Gastroesophageal sphincter (tissue), 4 donors: ENCODE measurements around the gene VPS18. TPM values are rescaled to one million over a fixed set of nuclear protein-coding genes. Genes with fewer than 3 reads are reported as not detected.

Experiments used
- ATAC-seq: fragments of 150-250 bp; one replicate; pipeline ENCODE4 v1.9.1; 2016; ENCODE audit warnings: mild to moderate bottlenecking, moderate library complexity
- H3K27ac ChIP-seq, 4 donors: fragments of 200-600 bp; sonication (generic) in 3 of 4; 1 replicate in 3 of 4; 2 replicates in 1 of 4; pipeline ENCODE4 v1.5.1; 2016 to 2019
- H3K27me3 ChIP-seq: fragments of 200-600 bp; sonication (generic); one replicate; pipeline ENCODE4 v1.5.1; 2019
- H3K36me3 ChIP-seq, 2 donors: fragments of 200-600 bp; sonication (generic); one replicate each; pipeline ENCODE4 v1.5.1; 2019; ENCODE audit warnings: control low read depth in 1 of 2
- H3K4me1 ChIP-seq, 3 donors: fragments of 200-600 bp; sonication (generic); 1 replicate in 2 of 3; 2 replicates in 1 of 3; pipeline ENCODE4 v1.5.1; 2016 to 2019; ENCODE audit warnings: control low read depth in 2 of 3
- H3K4me3 ChIP-seq, 2 donors: fragments of 200-600 bp; sonication (generic); one replicate each; pipeline ENCODE4 v1.5.1; 2019; ENCODE audit warnings: mild to moderate bottlenecking in 1 of 2, moderate library complexity in 1 of 2
- H3K9me3 ChIP-seq, 3 donors: fragments of 200-600 bp; sonication (generic); one replicate each; pipeline ENCODE4 v1.5.1; 2017 to 2019; ENCODE audit warnings: control low read depth in 2 of 3
- EP300 ChIP-seq: sonication (generic); formaldehyde crosslinking; IDR thresholded peaks from one replicate; pipeline ENCODE4 v1.6.1; 2017; ENCODE audit warnings: antibody characterized with exemption, mild to moderate bottlenecking
- POLR2A ChIP-seq, 2 donors: fragments of 450-650 bp; IDR thresholded peaks; one replicate each; pipeline ENCODE4 v1.6.1; 2017; ENCODE audit warnings: antibody characterized with exemption in 2 of 2, mild to moderate bottlenecking in 2 of 2, moderate library complexity in 1 of 2
- POLR2AphosphoS5 ChIP-seq: sonication (generic); formaldehyde crosslinking; IDR thresholded peaks from one replicate; pipeline ENCODE4 v1.6.1; 2017; ENCODE audit warnings: antibody characterized with exemption
- WGBS, 2 donors: methylation state at CpG; one replicate each; pipeline ENCODE4 v1.1.5; 2018; ENCODE audit warnings: low coverage in 1 of 2; 5-methylcytosine and 5-hydroxymethylcytosine counted together
- total RNA-seq, 4 donors: library from RNA; depleted of rRNA; stranded (reverse); fragments of >200 nt; gene quantifications; one replicate each; pipeline ENCODE4 v1.1.0, GENCODE V29; 2016
- TF ChIP-seq, protein P1 (sequence below), 4 experiments: fragments of 200-600 bp in 2 of 4; fragments of 450-650 bp in 2 of 4; sonication (generic) in 1 of 4; IDR thresholded peaks; one replicate each; pipeline ENCODE4 v1.5.1; 2017 to 2019; ENCODE audit warnings: antibody characterized with exemption in 4 of 4, mild to moderate bottlenecking in 2 of 4, moderate library complexity in 2 of 4

The VPS18 gene
- total RNA-seq, 4 donors from 2014 or later: 24.6 to 36.3 (median 29.9) TPM

GRCh38 chr15:40867199-40867598, 27.1 kb upstream of the VPS18 start:
- Histone ChIP-seq H3K4me3 (no peak overlapping the region), H3K36me3 (no peaks in the 10 kb centered on the region), H3K27ac (no peak overlapping the region), H3K27me3 (peaks cover 63% of the 10 kb centered on the region), H3K4me1 (no peaks in the 10 kb centered on the region), H3K9me3 (no peaks in the 10 kb centered on the region)
- no peak for ATAC-seq
- TF ChIP-seq EP300: no peak
- 88 to 100% methylated on average over 3 to 4 of the region's 4 CpGs for WGBS, 2 donors

DNA sequence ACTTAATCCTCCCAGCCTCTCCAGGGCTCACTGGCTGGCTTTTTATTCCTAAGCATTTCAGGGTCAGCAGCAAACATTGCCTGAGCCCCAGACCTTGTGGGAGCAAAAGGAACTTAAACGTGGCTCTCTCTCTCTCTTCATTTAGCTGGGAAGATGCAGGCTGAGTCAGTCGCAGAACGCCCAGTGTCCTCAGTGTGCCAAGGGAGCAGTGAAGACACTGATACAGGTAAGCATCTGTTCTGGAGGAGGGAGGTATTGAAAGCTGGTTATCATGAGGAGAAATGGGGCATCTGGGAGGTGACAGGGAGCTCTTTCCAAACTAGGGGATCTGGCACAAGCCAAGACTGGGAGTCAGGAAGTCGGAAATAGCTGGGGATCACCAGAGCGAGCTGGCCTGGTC, 24.6 kb upstream of the VPS18 start:
- TF ChIP-seq POLR2A (IDR thresholded peaks at IDR 0.05) (no peak), POLR2AphosphoS5 (no peak), EP300 (no peak)
- TF ChIP-seq, protein P1, sequence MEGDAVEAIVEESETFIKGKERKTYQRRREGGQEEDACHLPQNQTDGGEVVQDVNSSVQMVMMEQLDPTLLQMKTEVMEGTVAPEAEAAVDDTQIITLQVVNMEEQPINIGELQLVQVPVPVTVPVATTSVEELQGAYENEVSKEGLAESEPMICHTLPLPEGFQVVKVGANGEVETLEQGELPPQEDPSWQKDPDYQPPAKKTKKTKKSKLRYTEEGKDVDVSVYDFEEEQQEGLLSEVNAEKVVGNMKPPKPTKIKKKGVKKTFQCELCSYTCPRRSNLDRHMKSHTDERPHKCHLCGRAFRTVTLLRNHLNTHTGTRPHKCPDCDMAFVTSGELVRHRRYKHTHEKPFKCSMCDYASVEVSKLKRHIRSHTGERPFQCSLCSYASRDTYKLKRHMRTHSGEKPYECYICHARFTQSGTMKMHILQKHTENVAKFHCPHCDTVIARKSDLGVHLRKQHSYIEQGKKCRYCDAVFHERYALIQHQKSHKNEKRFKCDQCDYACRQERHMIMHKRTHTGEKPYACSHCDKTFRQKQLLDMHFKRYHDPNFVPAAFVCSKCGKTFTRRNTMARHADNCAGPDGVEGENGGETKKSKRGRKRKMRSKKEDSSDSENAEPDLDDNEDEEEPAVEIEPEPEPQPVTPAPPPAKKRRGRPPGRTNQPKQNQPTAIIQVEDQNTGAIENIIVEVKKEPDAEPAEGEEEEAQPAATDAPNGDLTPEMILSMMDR (IDR thresholded peaks at IDR 0.05): no peak
- Histone ChIP-seq H3K36me3 (no peaks in the 10 kb centered on the region), H3K4me3 (no peak overlapping the region), H3K9me3 (no peaks in the 10 kb centered on the region), H3K27ac (no peak overlapping the region), H3K27me3 (peaks cover 67% of the 10 kb centered on the region), H3K4me1 (peaks cover 0 to 14% (median 9%) of the 10 kb centered on the region in 3 donors)
- 47 to 80% methylated on average over 2 of the region's 5 CpGs for WGBS, 2 donors
- no peak for ATAC-seq

DNA sequence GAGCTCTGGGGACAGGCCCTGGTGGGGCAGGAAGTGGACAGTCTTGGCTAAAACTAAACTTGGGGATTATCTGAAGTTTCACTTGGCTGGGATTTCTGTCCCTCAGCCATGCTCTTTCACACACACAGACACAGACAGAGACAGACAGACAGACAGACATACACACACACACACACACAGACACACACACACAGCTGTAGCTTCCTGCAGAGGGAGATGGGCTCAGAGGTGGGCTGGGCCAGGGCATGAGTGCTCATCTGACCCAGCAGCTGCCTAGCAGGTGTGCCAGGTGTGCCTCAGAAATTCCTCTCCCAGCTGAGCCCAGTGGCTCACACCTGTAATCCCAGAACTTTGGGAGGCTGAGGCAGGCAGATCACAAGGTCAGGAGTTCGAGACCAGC, 23.5 kb upstream of the VPS18 start:
- Histone ChIP-seq H3K4me3 (no peak overlapping the region), H3K4me1 (peaks cover 0 to 14% (median 9%) of the 10 kb centered on the region in 3 donors), H3K27ac (no peak overlapping the region), H3K9me3 (no peaks in the 10 kb centered on the region), H3K27me3 (peaks cover 57% of the 10 kb centered on the region), H3K36me3 (no peaks in the 10 kb centered on the region)
- no peak for ATAC-seq
- no CpG with 5 or more reads among the region's 1 CpG for WGBS, 2 donors
- TF ChIP-seq POLR2AphosphoS5: no peak

DNA sequence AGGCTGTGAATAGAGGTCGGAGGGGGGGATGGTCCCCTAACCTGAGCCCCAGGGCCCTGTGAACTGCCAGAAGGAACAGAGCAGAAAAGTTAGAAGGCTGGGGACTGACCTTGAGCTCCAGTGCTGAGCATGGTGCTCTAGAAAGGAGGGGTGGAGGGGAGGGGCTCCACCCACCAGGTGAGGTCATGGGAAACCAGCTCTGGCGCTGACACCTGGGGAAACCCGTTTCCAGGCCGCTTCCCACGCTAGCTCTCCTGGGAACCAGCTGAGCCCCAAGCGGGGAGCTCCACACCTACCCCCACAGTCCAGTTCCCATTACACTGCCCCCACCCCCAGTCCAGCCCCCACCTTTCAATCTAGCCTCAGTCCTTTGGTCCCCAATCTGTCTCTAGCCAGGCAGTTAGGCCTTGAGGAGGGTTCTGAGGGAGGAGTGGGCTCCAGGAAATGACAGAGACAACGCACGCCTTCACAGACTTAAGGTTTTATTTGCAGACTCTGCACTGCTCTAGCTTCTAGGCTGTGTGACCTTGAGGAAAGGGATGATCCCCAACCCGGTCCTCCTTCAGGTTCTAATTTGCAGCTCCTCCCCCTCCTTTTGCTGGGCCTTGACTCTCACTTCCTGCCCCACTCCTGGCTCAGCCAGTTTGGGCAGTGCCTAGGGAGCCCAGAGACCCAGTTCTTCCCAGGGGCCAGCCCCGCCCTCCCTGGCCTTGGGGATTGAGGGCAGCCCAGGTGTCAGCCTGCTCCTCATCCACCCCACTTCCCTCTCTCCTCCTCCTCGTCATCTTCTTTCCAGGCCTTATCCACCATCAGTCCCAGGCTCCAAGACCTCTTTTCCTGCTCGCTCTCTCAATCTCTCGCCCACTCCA, 22.3 kb upstream of the VPS18 start:
- WGBS, 2 donors: 91 to 100% methylated on average over 1 to 7 of the region's 13 CpGs
- TF ChIP-seq, protein P1 (IDR thresholded peaks at IDR 0.05): no peak
- TF ChIP-seq POLR2A (IDR thresholded peaks at IDR 0.05) (no peak), EP300 (no peak), POLR2AphosphoS5 (no peak)
- Histone ChIP-seq H3K27me3 (peaks cover 44% of the 10 kb centered on the region), H3K9me3 (no peaks in the 10 kb centered on the region), H3K27ac (no peak overlapping the region), H3K4me1 (peaks cover 0 to 14% (median 9%) of the 10 kb centered on the region in 3 donors), H3K36me3 (no peaks in the 10 kb centered on the region), H3K4me3 (no peak overlapping the region)
- no peak for ATAC-seq

DNA sequence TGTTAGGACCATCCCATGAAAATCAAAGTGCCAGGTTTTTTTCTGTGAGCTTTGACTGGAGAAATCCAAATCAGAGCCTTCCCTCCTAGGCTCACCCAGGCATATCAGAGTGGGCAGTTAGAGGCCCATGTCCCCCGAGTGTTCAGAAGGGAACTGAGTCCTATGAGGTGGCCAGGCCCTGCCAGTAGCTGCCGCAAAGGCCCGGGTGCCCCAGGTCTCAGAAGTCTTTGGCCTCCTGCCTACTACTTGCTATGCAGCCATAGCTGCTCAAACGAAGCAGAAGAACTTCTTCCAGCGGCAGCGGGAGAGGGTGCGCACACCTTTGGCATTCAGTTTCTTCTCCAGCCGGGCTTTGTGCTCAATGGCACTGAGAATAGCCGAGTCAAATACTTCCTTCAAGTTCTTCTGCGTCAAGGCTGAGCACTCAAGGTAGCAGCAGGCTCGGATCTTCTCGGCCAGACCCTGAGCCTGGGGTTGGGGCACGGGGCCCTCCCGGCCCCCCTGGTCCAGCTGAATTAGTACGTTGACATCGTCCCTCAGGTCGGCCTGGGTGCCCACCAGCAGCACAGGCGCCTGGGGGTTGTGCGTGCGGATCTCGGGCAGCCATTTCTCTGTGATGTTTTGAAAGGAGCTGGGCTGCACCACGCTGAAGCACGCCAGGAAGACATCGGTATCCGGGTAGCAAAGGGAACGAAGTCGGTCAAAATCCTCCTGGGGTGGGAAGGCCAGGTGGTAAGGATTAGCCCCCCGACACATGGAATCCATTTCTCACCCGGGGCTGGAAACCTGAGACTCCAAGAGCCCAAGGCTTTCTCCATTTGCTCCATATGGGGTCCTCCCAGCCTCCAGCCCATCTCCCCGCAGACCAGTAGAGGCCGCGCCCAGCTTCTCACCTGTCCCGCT, 21.2 kb upstream of the VPS18 start:
- H3K4me1 ChIP-seq: peaks cover 0 to 14% (median 9%) of the 10 kb centered on the region in 3 donors
- H3K4me3 ChIP-seq: peak overlapping the region in 1 of 2 donors; percentile 59
- no peaks in the 10 kb centered on the region for H3K36me3 ChIP-seq
- H3K9me3 ChIP-seq: no peaks in the 10 kb centered on the region
- no peak overlapping the region for H3K27ac ChIP-seq
- no peak for ATAC-seq
- TF ChIP-seq, protein P1 (IDR thresholded peaks at IDR 0.05): no peak
- no peak for TF ChIP-seq POLR2AphosphoS5
- no peak for TF ChIP-seq POLR2A (IDR thresholded peaks at IDR 0.05)
- TF ChIP-seq EP300: no peak
- H3K27me3 ChIP-seq: peaks cover 44% of the 10 kb centered on the region
- WGBS, 2 donors: 92 to 94% methylated on average over 7 of the region's 33 CpGs
